Spleen (tissue), 11 donors: ENCODE measurements around the gene CD200. TPM values are rescaled to one million over a fixed set of nuclear protein-coding genes. Genes with fewer than 3 reads are reported as not detected.

Experiments
- DNase-seq: peaks from one replicate; pipeline ENCODE4 v3.0.0-alpha.2; 2020
- H3K27ac ChIP-seq, 8 donors: fragments of 200-600 bp; sonication (generic) in 7 of 8; 1 replicate in 4 of 8; 2 replicates in 4 of 8; pipeline versions ENCODE4 v1.5.0 to v1.8.0; 2016 to 2021; ENCODE audit warnings: inconsistent platforms in 4 of 8, mild to moderate bottlenecking in 4 of 8, moderate library complexity in 1 of 8
- H3K27me3 ChIP-seq, 7 donors: fragments of 200-600 bp; sonication (generic) in 6 of 7; replicated peaks in 1 of 7; 1 replicate in 4 of 7; 2 replicates in 3 of 7; pipeline versions ENCODE4 v1.5.0 to v1.8.0; 2016 to 2021; ENCODE audit warnings: inconsistent platforms in 3 of 7, mild to moderate bottlenecking in 1 of 7
- H3K36me3 ChIP-seq, 6 donors: fragments of 200-600 bp; sonication (generic) in 5 of 6; 1 replicate in 4 of 6; 2 replicates in 2 of 6; pipeline versions ENCODE4 v1.5.0 to v1.8.0; 2016 to 2021; ENCODE audit warnings: inconsistent platforms in 2 of 6
- H3K4me1 ChIP-seq, 6 donors: fragments of 200-600 bp; sonication (generic) in 5 of 6; 1 replicate in 3 of 6; 2 replicates in 3 of 6; pipeline versions ENCODE4 v1.5.0 to v1.8.0; 2016 to 2021; ENCODE audit warnings: inconsistent platforms in 3 of 6
- H3K4me3 ChIP-seq, 8 donors: fragments of 200-600 bp; sonication (generic) in 7 of 8; 1 replicate in 4 of 8; 2 replicates in 4 of 8; pipeline versions ENCODE4 v1.5.0 to v1.8.0; 2016 to 2021; ENCODE audit warnings: inconsistent platforms in 4 of 8, mild to moderate bottlenecking in 4 of 8, moderate library complexity in 2 of 8
- H3K9me3 ChIP-seq, 8 donors: fragments of 200-600 bp; sonication (generic) in 7 of 8; 1 replicate in 4 of 8; 2 replicates in 4 of 8; pipeline versions ENCODE4 v1.5.0 to v1.8.0; 2016 to 2021; ENCODE audit warnings: inconsistent platforms in 4 of 8
- POLR2A ChIP-seq, 3 donors: fragments of 450-650 bp; IDR thresholded peaks; one replicate each; pipeline ENCODE4 v1.5.1; 2017; ENCODE audit warnings: antibody characterized with exemption in 3 of 3, mild to moderate bottlenecking in 1 of 3
- POLR2AphosphoS5 ChIP-seq, 3 donors: sonication (generic); formaldehyde crosslinking; IDR thresholded peaks; one replicate each; pipeline ENCODE4 v1.5.1; 2017; ENCODE audit warnings: antibody characterized with exemption in 3 of 3
- whole genome bisulfite sequencing, 5 donors: extraction: QIAGEN DNeasy Blood & Tissue Kit in 3 of 5; methylation state at CpG; one replicate each; pipeline versions ENCODE4 v1.1.5 to v1.1.7; 2013 to 2018; 5-methylcytosine and 5-hydroxymethylcytosine counted together
- intact Hi-C: fragments of 100-400 bp; cut with DNase I; formaldehyde crosslinking; loops from one replicate; pipeline ENCODE4 v1.15.0; 2023; ENCODE audit warnings: low total_unique reads
- polyA plus RNA-seq, 3 donors: library from polyadenylated mRNA; stranded (reverse); fragments of 200-250 nt; gene quantifications; one replicate each; pipeline ENCODE4 v1.2.1, GENCODE V29; 2013
- total RNA-seq, 7 donors: library from RNA; depleted of rRNA in 3 of 7; stranded (reverse); fragments of >200 nt in 3 of 7; fragmentation: NEBNext Ultra II Directional in 4 of 7; extraction: Animal tissue kit (Norgen Biotek cat#: 25700) in 4 of 7; gene quantifications; one replicate each; pipeline versions ENCODE4 v1.1.0 to v1.2.1, GENCODE V29; 2016 to 2021
- TF ChIP-seq, protein P1 (sequence below), 11 experiments: fragments of 200-600 bp in 7 of 11; fragments of 450-650 bp in 4 of 11; sonication (generic) in 4 of 11; IDR thresholded peaks in 8 of 11; conservative IDR thresholded peaks in 3 of 11; 1 replicate in 7 of 11; 2 replicates in 4 of 11; pipeline versions ENCODE4 v1.4.0 to v1.8.0; 2016 to 2021; ENCODE audit warnings: antibody characterized with exemption in 11 of 11, inconsistent platforms in 4 of 11, mild to moderate bottlenecking in 1 of 11
- donor health status: healthy with polysubstance abuse.
- donor health status: DM: no; HTN: no; CAD: no; lungs with moderate emphysema.
- donor health status: DM: no; HTN: no; CAD: no.
- donor health status: Bipolar disorder and iron deficiency.
- donor health status: healthy.
- donor health status: DM: no; HTN: no; CAD: no.
- donor health status: DM: yes; HTN: yes; CAD: no.

The CD200 gene
- total and polyA plus RNA-seq, 10 donors = 4.3 to 13.1 (median 6.6) TPM

DNA sequence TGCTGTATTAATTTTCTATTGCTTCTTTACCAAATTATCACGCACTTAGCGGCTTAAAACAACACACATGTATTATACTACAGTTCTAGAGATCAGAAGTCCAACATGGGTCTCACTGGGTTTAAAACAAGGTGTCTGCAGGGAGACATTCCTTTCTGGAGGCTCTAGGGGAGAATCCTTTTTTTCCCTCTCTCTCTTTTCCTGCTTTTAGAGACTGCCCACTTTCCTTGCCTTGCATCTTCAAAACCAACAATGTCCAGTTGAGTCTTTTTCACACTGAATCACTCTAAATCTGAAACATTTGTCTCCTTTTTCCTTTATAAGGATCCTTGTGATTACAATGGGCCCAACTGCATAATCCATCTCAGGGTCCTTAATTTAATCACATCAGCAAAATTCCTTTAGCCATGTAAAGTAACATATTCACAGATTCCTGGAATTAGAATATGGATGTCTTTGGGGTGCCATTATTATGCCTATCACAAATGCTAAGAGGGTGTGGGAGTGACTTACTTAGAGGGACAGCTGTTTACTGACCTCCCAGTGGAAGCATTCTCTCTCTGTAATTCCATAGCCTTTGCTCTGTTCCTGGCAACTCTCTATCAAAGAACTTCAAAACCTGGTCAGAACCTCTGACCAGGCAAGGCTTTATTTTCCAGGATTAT is 21.8 kb downstream of the CD200 start:
- TF ChIP-seq POLR2AphosphoS5 (IDR thresholded peaks at IDR 0.05) = no peak
- no peak for TF ChIP-seq POLR2A (IDR thresholded peaks at IDR 0.05)
- TF ChIP-seq, protein P1, sequence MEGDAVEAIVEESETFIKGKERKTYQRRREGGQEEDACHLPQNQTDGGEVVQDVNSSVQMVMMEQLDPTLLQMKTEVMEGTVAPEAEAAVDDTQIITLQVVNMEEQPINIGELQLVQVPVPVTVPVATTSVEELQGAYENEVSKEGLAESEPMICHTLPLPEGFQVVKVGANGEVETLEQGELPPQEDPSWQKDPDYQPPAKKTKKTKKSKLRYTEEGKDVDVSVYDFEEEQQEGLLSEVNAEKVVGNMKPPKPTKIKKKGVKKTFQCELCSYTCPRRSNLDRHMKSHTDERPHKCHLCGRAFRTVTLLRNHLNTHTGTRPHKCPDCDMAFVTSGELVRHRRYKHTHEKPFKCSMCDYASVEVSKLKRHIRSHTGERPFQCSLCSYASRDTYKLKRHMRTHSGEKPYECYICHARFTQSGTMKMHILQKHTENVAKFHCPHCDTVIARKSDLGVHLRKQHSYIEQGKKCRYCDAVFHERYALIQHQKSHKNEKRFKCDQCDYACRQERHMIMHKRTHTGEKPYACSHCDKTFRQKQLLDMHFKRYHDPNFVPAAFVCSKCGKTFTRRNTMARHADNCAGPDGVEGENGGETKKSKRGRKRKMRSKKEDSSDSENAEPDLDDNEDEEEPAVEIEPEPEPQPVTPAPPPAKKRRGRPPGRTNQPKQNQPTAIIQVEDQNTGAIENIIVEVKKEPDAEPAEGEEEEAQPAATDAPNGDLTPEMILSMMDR (IDR thresholded peaks at IDR 0.05 in 8 of 11, conservative IDR thresholded peaks at IDR 0.05 in 3 of 11) = no peak
- H3K4me1 ChIP-seq = peaks cover 0 to 28% (median 11%) of the 10 kb centered on the region in 6 donors

DNA sequence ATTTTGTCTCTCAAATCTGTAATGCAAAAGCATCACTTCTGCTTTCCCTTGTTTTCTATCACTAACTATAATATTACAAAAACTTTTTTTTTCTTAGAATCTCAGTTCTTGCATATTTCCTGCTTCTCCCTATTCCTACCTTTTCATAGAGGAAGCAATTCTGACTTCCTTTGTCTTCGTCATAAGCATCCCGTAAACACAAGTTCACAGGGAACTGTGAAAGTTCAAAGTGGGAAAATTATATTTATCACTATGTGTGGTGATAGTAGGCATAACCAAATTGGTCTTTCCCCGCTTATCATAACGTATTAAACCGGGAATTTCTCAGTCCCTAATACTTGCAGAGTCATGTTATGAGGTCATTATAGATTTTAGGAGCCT is 22.3 kb downstream of the CD200 start:
- intact Hi-C loops = no loop called here

More for the DNA sequence above, 21.8 kb downstream of the CD200 start:
- no peaks in the 10 kb centered on the region for H3K36me3 ChIP-seq
- no peak overlapping the region for H3K27ac ChIP-seq
- no peaks in the 10 kb centered on the region for H3K27me3 ChIP-seq
- no peak overlapping the region for H3K4me3 ChIP-seq
- H3K9me3 ChIP-seq = no peaks in the 10 kb centered on the region
- 94 to 100% (median 97%) methylated on average over 2 of the region's 2 CpGs for WGBS, 5 donors
- intact Hi-C loops = no loop called here
- DNase-seq = no peak

DNA sequence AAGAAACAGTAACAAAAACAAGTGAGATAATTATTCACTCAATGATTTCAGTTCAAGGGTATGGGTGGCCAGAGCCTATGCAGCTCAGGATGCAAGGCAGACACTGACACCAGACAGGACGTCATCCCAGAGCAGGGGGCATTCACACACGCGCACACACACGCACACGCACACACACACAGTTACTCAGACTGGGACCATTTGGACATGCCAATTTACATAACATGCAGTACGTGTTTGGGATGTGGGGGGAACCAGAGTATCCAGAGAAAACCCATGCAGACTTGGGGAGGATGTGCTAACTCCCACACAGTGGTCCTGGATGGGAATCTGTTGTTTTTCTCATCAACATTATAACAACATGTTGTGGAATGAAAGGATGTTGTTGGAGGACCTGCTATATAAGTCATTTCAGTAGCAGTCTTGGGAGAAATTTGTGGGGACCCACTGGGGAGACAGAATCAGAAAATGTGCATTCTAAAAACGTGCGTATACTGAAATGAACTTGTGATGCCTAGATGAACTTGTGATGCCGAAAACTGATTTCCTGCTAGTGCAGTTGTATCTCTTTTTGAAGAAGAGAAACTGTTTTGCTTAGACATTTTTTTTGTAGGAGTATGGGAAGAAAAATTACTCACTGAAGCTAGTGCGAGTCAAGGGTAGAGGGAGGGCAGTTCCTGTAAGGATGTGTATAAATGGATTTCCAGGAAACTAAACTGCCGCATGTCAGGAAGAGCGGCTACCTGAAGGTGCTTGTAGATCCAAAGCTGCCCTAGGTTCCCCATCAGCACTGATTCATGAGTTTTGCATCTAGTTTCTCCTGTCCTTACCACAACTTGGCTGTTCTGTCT is 25.2 kb downstream of the CD200 start:
- intact Hi-C loops = no loop called here
- 47 to 55% (median 50%) methylated on average over 12 of the region's 12 CpGs for WGBS, 5 donors

More for the DNA sequence above, 22.3 kb downstream of the CD200 start:
- Histone ChIP-seq H3K27me3 (no peaks in the 10 kb centered on the region), H3K4me3 (no peak overlapping the region), H3K27ac (no peak overlapping the region), H3K36me3 (no peaks in the 10 kb centered on the region), H3K4me1 (peaks cover 0 to 23% (median 11%) of the 10 kb centered on the region in 6 donors), H3K9me3 (no peaks in the 10 kb centered on the region)
- DNase-seq = no peak
- 69 to 83% (median 79%) methylated on average over 5 of the region's 5 CpGs for WGBS, 5 donors
- TF ChIP-seq, protein P1 (IDR thresholded peaks at IDR 0.05 in 8 of 11, conservative IDR thresholded peaks at IDR 0.05 in 3 of 11) = no peak
- no peak for TF ChIP-seq POLR2A (IDR thresholded peaks at IDR 0.05)
- no peak for TF ChIP-seq POLR2AphosphoS5 (IDR thresholded peaks at IDR 0.05)

More for the DNA sequence above, 25.2 kb downstream of the CD200 start:
- no peaks in the 10 kb centered on the region for H3K27me3 ChIP-seq
- no peaks in the 10 kb centered on the region for H3K9me3 ChIP-seq
- TF ChIP-seq, protein P1 (IDR thresholded peaks at IDR 0.05 in 8 of 11, conservative IDR thresholded peaks at IDR 0.05 in 3 of 11) = no peak
- TF ChIP-seq POLR2A (IDR thresholded peaks at IDR 0.05) (no peak), POLR2AphosphoS5 (IDR thresholded peaks at IDR 0.05) (no peak)
- peak overlapping the region in 7 of 8 donors; percentile 39 to 71 (median 52) for H3K27ac ChIP-seq
- H3K4me3 ChIP-seq = peak overlapping the region in 3 of 8 donors; percentile 3 to 40 (median 17)
- H3K36me3 ChIP-seq = peaks cover 0 to 10% (median 0%) of the 10 kb centered on the region in 6 donors
- H3K4me1 ChIP-seq = peaks cover 0 to 23% (median 11%) of the 10 kb centered on the region in 6 donors
- no peak for DNase-seq
